SK-N-MC (cell line): ENCODE results near the gene LRRC53.

Experiments
- DNase-seq: peaks from one replicate; pipeline ENCODE4 v3.0.0-alpha.2; 2011; ENCODE audit warnings: low read depth, low spot score
- H3K27ac ChIP-seq: fragments of 200-600 bp; sonication (generic); 2 replicates; pipeline ENCODE4 v1.5.1; 2016; ENCODE audit warnings: mixed run types
- H3K36me3 ChIP-seq: fragments of 200-600 bp; sonication (generic); 2 replicates; pipeline ENCODE4 v1.6.1; 2017; ENCODE audit warnings: antibody characterized with exemption, low read length, mixed read lengths; ENCODE audit not compliant: insufficient read depth
- H3K4me3 ChIP-seq: fragments of 200-600 bp; sonication (generic); 2 replicates; pipeline ENCODE4 v1.5.1; 2016
- H3K9ac ChIP-seq: fragments of 200-600 bp; sonication (generic); 2 replicates; pipeline ENCODE4 v1.8.0; 2017; ENCODE audit warnings: mixed run types, mixed read lengths; ENCODE audit not compliant: insufficient read length
- H3K9me3 ChIP-seq: fragments of 200-600 bp; sonication (generic); 2 replicates; pipeline ENCODE4 v1.6.1; 2017; ENCODE audit warnings: low read depth, mild to moderate bottlenecking, antibody characterized with exemption, low read length, moderate library complexity, mixed read lengths
- EZH2 ChIP-seq: fragments of 200-600 bp; sonication (generic); IDR thresholded peaks from one replicate; pipeline ENCODE4 v1.6.1; 2017; ENCODE audit warnings: antibody characterized with exemption
- FOXP2 ChIP-seq: optimal IDR thresholded peaks from 2 replicates; pipeline ENCODE3; 2011; ENCODE audit warnings: mild to moderate bottlenecking, moderate library complexity; ENCODE audit not compliant: insufficient read depth; ENCODE audit errors: extremely low read length, control extremely low read depth
- POLR2AphosphoS5 ChIP-seq: IDR thresholded peaks from 2 replicates; pipeline ENCODE4 v1.6.1; 2012; ENCODE audit warnings: mild to moderate bottlenecking, low read depth, low read length, borderline replicate concordance

LRRC53 gene

DNA sequence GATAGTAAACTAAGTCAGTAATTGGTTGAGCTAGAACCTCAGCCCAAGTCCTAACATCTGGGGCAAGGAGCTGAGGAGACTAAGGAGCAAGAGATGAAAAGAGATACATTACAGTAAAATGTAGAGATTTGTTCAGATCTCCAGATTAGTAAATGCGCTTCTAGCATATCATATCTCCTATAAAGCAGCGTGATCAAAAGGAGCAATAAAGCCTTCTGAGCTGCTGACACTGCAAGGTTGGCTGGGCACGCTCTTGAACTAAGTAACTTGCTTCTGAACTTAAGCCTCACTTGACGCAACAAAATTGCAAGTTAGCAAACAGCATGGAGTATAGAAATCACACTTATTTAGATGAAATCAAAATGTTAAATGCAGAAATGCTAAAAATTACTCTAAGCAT is 80.9 kb downstream of the LRRC53 start:
- H3K9ac ChIP-seq, result no peak overlapping the region
- TF ChIP-seq POLR2AphosphoS5, result no peak
- no peak for TF ChIP-seq FOXP2
- no peak for TF ChIP-seq EZH2
- H3K27ac ChIP-seq, result no peak overlapping the region
- DNase-seq, result no peak
- no peak overlapping the region for H3K4me3 ChIP-seq
- H3K9me3 ChIP-seq, result no peaks in the 10 kb centered on the region
- H3K36me3 ChIP-seq, result no peaks in the 10 kb centered on the region

DNA sequence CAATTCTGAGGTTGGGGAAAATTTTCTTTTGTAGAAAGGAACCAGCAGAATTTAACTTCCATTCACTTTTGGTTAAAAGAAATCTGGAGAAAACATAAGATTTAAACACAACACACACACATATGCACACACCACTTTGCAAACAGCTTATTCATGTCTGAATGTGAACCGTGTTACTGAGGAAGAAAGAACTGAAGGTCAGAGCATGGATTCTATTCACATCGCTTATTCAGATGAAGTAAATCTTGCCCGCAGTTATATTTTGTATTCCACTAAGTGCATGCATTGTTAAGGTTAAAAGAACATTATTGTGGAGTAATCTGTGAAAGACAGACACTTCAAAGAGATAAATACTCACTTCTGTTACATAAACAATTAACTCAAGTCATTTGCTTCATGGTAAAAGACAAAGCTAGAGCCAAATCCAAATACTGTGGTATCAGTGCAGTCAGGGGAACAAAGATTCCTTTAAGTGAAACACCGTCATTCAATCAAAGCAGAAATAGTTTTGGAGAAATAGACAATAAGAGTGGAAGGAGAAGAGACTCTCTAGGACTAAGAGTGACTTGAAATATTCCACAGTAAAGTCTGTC is 82.0 kb downstream of the LRRC53 start:
- no peaks in the 10 kb centered on the region for H3K36me3 ChIP-seq
- no peaks in the 10 kb centered on the region for H3K9me3 ChIP-seq
- TF ChIP-seq EZH2 (no peak), FOXP2 (no peak), POLR2AphosphoS5 (no peak)
- H3K27ac ChIP-seq, result no peak overlapping the region
- no peak overlapping the region for H3K4me3 ChIP-seq
- no peak for DNase-seq
- no peak overlapping the region for H3K9ac ChIP-seq

- no peak overlapping the region for H3K27ac ChIP-seq
- H3K4me3 ChIP-seq, result no peak overlapping the region
- DNase-seq, result no peak
- TF ChIP-seq EZH2 (no peak), POLR2AphosphoS5 (no peak), FOXP2 (no peak)
- H3K9me3 ChIP-seq, result no peaks in the 10 kb centered on the region
- no peak overlapping the region for H3K9ac ChIP-seq
- H3K36me3 ChIP-seq, result no peaks in the 10 kb centered on the region
Measured at GRCh38 chr1:74429580-74429979, 82.8 kb downstream of the LRRC53 start.

DNA sequence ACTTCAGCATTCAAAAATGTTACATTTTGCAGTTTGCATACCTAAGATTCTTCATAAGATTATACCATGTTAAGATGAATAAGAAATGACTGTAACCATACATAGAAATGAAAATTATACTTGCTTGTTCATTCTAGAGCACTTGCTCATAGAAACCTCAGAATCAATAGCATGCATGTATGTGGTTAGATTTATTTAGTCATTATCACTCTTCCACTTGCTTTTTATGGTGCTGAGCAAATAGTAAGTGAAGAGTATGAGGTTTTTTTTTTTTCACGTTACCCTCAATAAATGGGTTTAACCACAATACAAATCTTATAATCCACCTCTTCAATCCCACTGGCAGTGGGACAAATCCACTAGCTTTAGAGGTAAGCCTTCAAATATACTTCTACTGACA is 84.7 kb downstream of the LRRC53 start:
- TF ChIP-seq POLR2AphosphoS5 (no peak), EZH2 (no peak), FOXP2 (no peak)
- Histone ChIP-seq H3K36me3 (no peaks in the 10 kb centered on the region), H3K9me3 (no peaks in the 10 kb centered on the region), H3K4me3 (no peak overlapping the region), H3K27ac (no peak overlapping the region), H3K9ac (no peak overlapping the region)
- DNase-seq, result no peak

DNA sequence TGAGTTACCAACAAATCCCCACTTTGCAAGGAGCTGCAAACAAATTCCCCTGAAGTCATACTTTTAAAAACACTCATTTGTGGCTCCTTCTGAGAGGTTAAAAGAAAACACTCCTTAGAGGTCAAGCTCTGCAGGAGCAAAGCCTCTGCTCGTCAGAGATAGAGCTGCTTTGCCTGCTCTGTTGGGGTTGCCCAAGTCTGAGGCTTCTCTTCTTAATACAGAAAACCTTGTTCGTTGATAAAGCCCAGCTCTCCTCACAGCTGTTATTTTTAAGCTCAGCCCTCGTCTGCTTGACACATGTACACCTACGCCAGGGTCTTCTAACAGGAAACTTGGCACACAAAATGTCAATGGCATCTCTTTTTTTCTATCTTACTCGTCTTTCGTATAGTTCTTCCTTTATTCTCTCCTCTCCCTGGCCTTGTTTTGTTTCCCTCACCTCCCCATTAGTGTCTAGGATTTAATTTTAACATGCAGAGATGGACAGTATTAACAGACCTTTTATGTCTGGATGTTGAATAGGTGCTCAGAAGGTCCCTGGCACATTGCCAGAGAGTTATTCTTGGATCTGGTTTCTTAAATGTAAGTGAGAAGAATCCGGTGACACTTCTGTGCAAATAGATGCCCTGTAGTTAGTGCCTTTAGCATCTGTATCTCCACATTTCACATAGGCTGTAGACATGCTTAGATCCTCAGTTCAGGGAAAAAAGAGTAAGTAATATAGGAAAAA is 86.0 kb downstream of the LRRC53 start:
- Histone ChIP-seq H3K9me3 (no peaks in the 10 kb centered on the region), H3K4me3 (no peak overlapping the region), H3K36me3 (no peaks in the 10 kb centered on the region), H3K27ac (no peak overlapping the region), H3K9ac (no peak overlapping the region)
- DNase-seq, result no peak
- TF ChIP-seq EZH2 (no peak), POLR2AphosphoS5 (no peak), FOXP2 (no peak)

- no peak overlapping the region for H3K4me3 ChIP-seq
- TF ChIP-seq POLR2AphosphoS5 (no peak), EZH2 (no peak), FOXP2 (no peak)
- no peaks in the 10 kb centered on the region for H3K9me3 ChIP-seq
- no peaks in the 10 kb centered on the region for H3K36me3 ChIP-seq
- H3K9ac ChIP-seq, result no peak overlapping the region
- no peak overlapping the region for H3K27ac ChIP-seq
- DNase-seq, result no peak
Measured at GRCh38 chr1:74425676-74426075, 86.7 kb downstream of the LRRC53 start.

DNA sequence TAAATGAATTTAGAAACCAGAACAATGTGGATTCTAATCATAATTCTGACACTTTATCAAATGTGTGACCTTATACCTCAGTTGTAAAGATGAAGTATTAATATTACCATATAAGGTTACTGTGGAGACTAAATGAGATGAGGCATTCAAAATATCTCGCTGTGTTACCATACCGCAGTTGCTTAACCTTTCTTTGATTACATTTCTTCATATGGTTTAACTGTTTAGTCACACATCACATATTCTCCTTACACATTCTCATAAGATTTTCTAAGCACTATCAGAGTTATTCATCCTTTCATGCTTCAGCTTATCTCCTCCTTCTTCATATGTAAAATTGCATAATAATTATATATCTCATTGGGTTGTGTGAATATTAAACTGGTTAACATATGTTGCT is 88.9 kb downstream of the LRRC53 start:
- no peaks in the 10 kb centered on the region for H3K9me3 ChIP-seq

GRCh38 chr1:74422421-74423292 is 89.8 kb downstream of the LRRC53 start:
- no peaks in the 10 kb centered on the region for H3K36me3 ChIP-seq
- no peak for TF ChIP-seq POLR2AphosphoS5
- TF ChIP-seq EZH2, result no peak
- no peak for TF ChIP-seq FOXP2
- no peak for DNase-seq
- H3K27ac ChIP-seq, result no peak overlapping the region
- H3K9me3 ChIP-seq, result no peaks in the 10 kb centered on the region
- no peak overlapping the region for H3K4me3 ChIP-seq
- no peak overlapping the region for H3K9ac ChIP-seq

More for the DNA sequence above, 88.9 kb downstream of the LRRC53 start:
- Histone ChIP-seq H3K27ac (no peak overlapping the region), H3K9ac (no peak overlapping the region), H3K4me3 (no peak overlapping the region), H3K36me3 (no peaks in the 10 kb centered on the region)
- DNase-seq, result no peak
- no peak for TF ChIP-seq FOXP2
- no peak for TF ChIP-seq EZH2
- no peak for TF ChIP-seq POLR2AphosphoS5
